IMR-90 (cell line): ENCODE results near the gene MGME1. TPM values are rescaled to one million over a fixed set of nuclear protein-coding genes. Genes with fewer than 3 reads are reported as not detected.

Source experiments
- ATAC-seq: fragments of 200-7000 bp; cut with Tn5 transposase; 2 replicates; pipeline ENCODE4 v1.9.1; 2020; ENCODE audit warnings: low read depth, mild to moderate bottlenecking, moderate library complexity
- BruUV-seq: library from RNA; stranded (reverse); fragments of 400-500 nt; replicated peaks from 2 replicates; lab custom pipeline; 2021; lab: Mats Ljungman, UMichigan
- CTCF ChIA-PET: fragments of 300-600 bp; formaldehyde crosslinking; extraction: SDS; loops from one replicate; lab custom pipeline; 2021; ENCODE audit warnings: antibody characterized with exemption; lab: Yijun Ruan, JAX
- POLR2A ChIA-PET: fragments of 300-600 bp; sonication (Branson Sonifier 250); formaldehyde crosslinking; loops from one replicate; lab custom pipeline; 2022; ENCODE audit warnings: antibody characterized with exemption; ENCODE audit not compliant: unreplicated experiment; lab: Charles Lee
- DNase-seq: peaks from one replicate; pipeline ENCODE4 v3.0.0; 2013
- H2AFZ ChIP-seq: replicated peaks from 2 replicates; pipeline ENCODE3; 2013; ENCODE audit warnings: low read length, mild to moderate bottlenecking; ENCODE audit not compliant: poor library complexity
- H2AK5ac ChIP-seq: 2 replicates; pipeline ENCODE4 v1.6.1; 2013; ENCODE audit warnings: low read depth, low read length, inconsistent platforms
- H2AK9ac ChIP-seq: replicated peaks from 2 replicates; pipeline ENCODE3; 2013; ENCODE audit warnings: mild to moderate bottlenecking, low read depth, low read length, moderate library complexity; ENCODE audit not compliant: poor library complexity
- H2BK120ac ChIP-seq: 2 replicates; pipeline ENCODE4 v1.6.1; 2013; ENCODE audit warnings: low read depth, low read length, inconsistent platforms
- H2BK15ac ChIP-seq: 3 replicates; pipeline ENCODE4 v1.6.1; 2013; ENCODE audit warnings: low read depth, low read length, inconsistent platforms
- H2BK20ac ChIP-seq: 2 replicates; pipeline ENCODE4 v1.6.1; 2013; ENCODE audit warnings: low read depth, mild to moderate bottlenecking, inconsistent platforms, low read length, moderate library complexity
- H2BK5ac ChIP-seq: 2 replicates; pipeline ENCODE4 v1.6.1; 2013; ENCODE audit warnings: mild to moderate bottlenecking, low read depth, low read length, inconsistent platforms; ENCODE audit not compliant: poor library complexity, severe bottlenecking
- H3K14ac ChIP-seq: replicated peaks from 2 replicates; pipeline ENCODE4 v1.6.1; 2013; ENCODE audit warnings: low read depth, low read length, inconsistent platforms
- H3K18ac ChIP-seq: 2 replicates; pipeline ENCODE4 v1.6.1; 2013; ENCODE audit warnings: low read depth, low read length, control low read depth
- H3K23ac ChIP-seq: 2 replicates; pipeline ENCODE4 v1.6.1; 2013; ENCODE audit warnings: low read depth, low read length, inconsistent platforms
- H3K27ac ChIP-seq: 2 replicates; pipeline ENCODE4 v1.5.1; 2013; ENCODE audit warnings: mild to moderate bottlenecking, control low read depth, low read length; ENCODE audit not compliant: insufficient read depth
- H3K27me3 ChIP-seq: 2 replicates; pipeline ENCODE4 v1.6.1; 2013; ENCODE audit warnings: low read length; ENCODE audit not compliant: control insufficient read depth, insufficient read depth
- H3K36me3 ChIP-seq: 2 replicates; pipeline ENCODE4 v1.6.1; 2013; ENCODE audit warnings: low read length, mixed read lengths; ENCODE audit not compliant: control insufficient read depth, insufficient read depth
- H3K4ac ChIP-seq: 2 replicates; pipeline ENCODE4 v1.6.1; 2013; ENCODE audit warnings: low read depth, low read length, inconsistent platforms
- H3K4me1 ChIP-seq: 2 replicates; pipeline ENCODE4 v1.6.1; 2013; ENCODE audit warnings: low read length, mixed read lengths; ENCODE audit not compliant: control insufficient read depth, insufficient read depth
- H3K4me2 ChIP-seq: 2 replicates; pipeline ENCODE4 v1.6.1; 2013; ENCODE audit warnings: low read depth, mild to moderate bottlenecking, control low read depth, low read length, moderate library complexity
- H3K4me3 ChIP-seq: 2 replicates; pipeline ENCODE4 v1.5.1; 2013; ENCODE audit warnings: low read depth, mild to moderate bottlenecking, control low read depth, low read length, moderate library complexity; ENCODE audit not compliant: insufficient read depth
- H3K56ac ChIP-seq: 2 replicates; pipeline ENCODE4 v1.6.1; 2013; ENCODE audit warnings: low read length, inconsistent platforms; ENCODE audit not compliant: insufficient read depth; ENCODE audit errors: extremely low read depth
- H3K79me1 ChIP-seq, 2 experiments: 2 replicates each; pipeline ENCODE4 v1.6.1; 2013; ENCODE audit warnings: low read length in 2 of 2, inconsistent platforms in 1 of 2, low read depth in 1 of 2
- H3K9ac ChIP-seq: 2 replicates; pipeline ENCODE4 v1.6.1; 2013; ENCODE audit warnings: low read depth, low read length, control low read depth
- H3K9me1 ChIP-seq: 2 replicates; pipeline ENCODE4 v1.6.1; 2013; ENCODE audit warnings: low read length, inconsistent platforms; ENCODE audit not compliant: insufficient read depth
- H3K9me3 ChIP-seq: 2 replicates; pipeline ENCODE4 v1.6.1; 2013; ENCODE audit warnings: low read length; ENCODE audit not compliant: control insufficient read depth, insufficient read depth
- H4K20me1 ChIP-seq: 2 replicates; pipeline ENCODE4 v1.6.1; 2013; ENCODE audit warnings: low read length, inconsistent platforms; ENCODE audit not compliant: insufficient read depth
- H4K5ac ChIP-seq: 2 replicates; pipeline ENCODE4 v1.6.1; 2013; ENCODE audit warnings: mild to moderate bottlenecking, low read depth, low read length, control low read depth
- H4K8ac ChIP-seq, 2 experiments: 2 replicates each; pipeline ENCODE4 v1.6.1; 2013; ENCODE audit warnings: low read depth in 2 of 2, low read length in 2 of 2, control low read depth in 1 of 2, inconsistent platforms in 1 of 2
- H4K91ac ChIP-seq: 2 replicates; pipeline ENCODE4 v1.6.1; 2013; ENCODE audit warnings: low read depth, low read length, inconsistent platforms; ENCODE audit not compliant: insufficient read depth
- BHLHE40 ChIP-seq: fragments of 150-350 bp; IDR thresholded peaks from 2 replicates; pipeline ENCODE4 v1.6.1; 2016; ENCODE audit warnings: mild to moderate bottlenecking, low read depth, low read length
- CEBPB ChIP-seq: IDR thresholded peaks from 2 replicates; pipeline ENCODE4 v1.6.1; 2012; ENCODE audit warnings: low read depth, low read length, improper control_type of control experiment
- CHD1 ChIP-seq: IDR thresholded peaks from 2 replicates; pipeline ENCODE4 v1.6.1; 2012; ENCODE audit warnings: low read depth, low read length, improper control_type of control experiment
- FOS ChIP-seq: fragments of 150-350 bp; IDR thresholded peaks from 2 replicates; pipeline ENCODE4 v1.6.1; 2016; ENCODE audit warnings: low read depth, low read length
- MAFK ChIP-seq: IDR thresholded peaks from 2 replicates; pipeline ENCODE4 v1.6.1; 2012; ENCODE audit warnings: low read depth, low read length, improper control_type of control experiment
- NFE2L2 ChIP-seq: fragments of 150-350 bp; IDR thresholded peaks from 2 replicates; pipeline ENCODE4 v1.6.1; 2016; ENCODE audit warnings: low read depth, mild to moderate bottlenecking, low read length
- POLR2A ChIP-seq: IDR thresholded peaks from 2 replicates; pipeline ENCODE4 v1.6.1; 2012; ENCODE audit warnings: mild to moderate bottlenecking, low read depth, low read length
- SMC3 ChIP-seq: fragments of 150-350 bp; IDR thresholded peaks from 2 replicates; pipeline ENCODE4 v1.6.1; 2016; ENCODE audit warnings: low read depth, mild to moderate bottlenecking, antibody characterized with exemption, low read length, moderate library complexity
- WGBS, 2 experiments: methylation state at CpG; one replicate each; pipeline versions ENCODE4 v1.1.5 to v1.1.7; 2013; ENCODE audit warnings: missing lambda C conversion rate in 2 of 2; ENCODE audit not compliant: insufficient read length in 1 of 2; ENCODE audit errors: extremely low coverage in 2 of 2; 5-methylcytosine and 5-hydroxymethylcytosine counted together
- dilution Hi-C: fragments of 300-500 bp; cut with HindIII; formaldehyde crosslinking; loops from one replicate; pipeline ENCODE4 v1.14.3; 2018; ENCODE audit warnings: low sequenced_read_pairs; ENCODE audit not compliant: unreplicated experiment
- in situ Hi-C: fragments of 300-500 bp; cut with MboI; formaldehyde crosslinking; loops from 3 replicates; pipeline ENCODE4 v1.14.3; 2019; ENCODE audit warnings: low sequenced_read_pairs, inconsistent platforms, mixed read lengths
- intact Hi-C: fragments of 100-400 bp; cut with micrococcal nuclease; formaldehyde crosslinking; loops from 2 replicates; pipeline ENCODE4 v1.10.0; 2022
- polyA plus RNA-seq, 3 experiments: library from polyadenylated mRNA; depleted of rRNA; stranded (reverse); fragments of >200 nt; gene quantifications; 2 replicates each; pipeline ENCODE4 v1.2.3, GENCODE V29; 2012; ENCODE audit warnings: low replicate concordance in 1 of 3
- total RNA-seq: library from RNA; depleted of rRNA; stranded (reverse); fragments of >200 nt; gene quantifications from 2 replicates; pipeline ENCODE4 v1.2.3, GENCODE V29; 2012
- TF ChIP-seq, protein P1 (sequence below): conservative IDR thresholded peaks from 2 replicates; pipeline ENCODE4 v1.5.1; 2012; ENCODE audit warnings: mild to moderate bottlenecking, low read depth, low read length, improper control_type of control experiment
- TF ChIP-seq, protein P2 (sequence below): fragments of 150-350 bp; IDR thresholded peaks from 2 replicates; pipeline ENCODE4 v1.6.1; 2017; ENCODE audit warnings: mild to moderate bottlenecking, antibody characterized with exemption, low read length, low read depth

MGME1 gene
- total and polyA plus RNA-seq, 2 of the 4 experiments (the other 2 are of a cell fraction): 7.2 to 9.3 TPM

DNA sequence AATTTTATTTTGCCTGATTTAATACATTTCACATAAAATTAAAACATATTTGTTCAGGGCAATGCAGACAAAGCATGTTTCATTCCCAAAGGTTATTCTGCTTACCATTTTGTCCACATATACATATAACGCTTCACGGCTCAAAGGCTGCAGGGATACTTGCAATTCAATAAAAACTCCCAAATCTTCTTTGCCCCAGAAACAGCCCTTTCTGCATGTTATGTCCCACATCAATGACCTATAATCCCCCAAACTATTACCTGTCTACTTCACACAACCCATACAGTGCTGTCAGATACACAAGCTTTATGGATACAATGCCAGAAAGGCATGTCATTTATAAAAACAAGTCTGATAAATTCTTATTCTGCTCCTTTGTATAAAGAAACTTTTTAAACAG is 20.4 kb upstream of the MGME1 start:
- in situ Hi-C loops (no loop called here), intact Hi-C loops (no loop called here), dilution Hi-C loops (no loop called here)
- TF ChIP-seq BHLHE40: no peak
- TF ChIP-seq, protein P1, sequence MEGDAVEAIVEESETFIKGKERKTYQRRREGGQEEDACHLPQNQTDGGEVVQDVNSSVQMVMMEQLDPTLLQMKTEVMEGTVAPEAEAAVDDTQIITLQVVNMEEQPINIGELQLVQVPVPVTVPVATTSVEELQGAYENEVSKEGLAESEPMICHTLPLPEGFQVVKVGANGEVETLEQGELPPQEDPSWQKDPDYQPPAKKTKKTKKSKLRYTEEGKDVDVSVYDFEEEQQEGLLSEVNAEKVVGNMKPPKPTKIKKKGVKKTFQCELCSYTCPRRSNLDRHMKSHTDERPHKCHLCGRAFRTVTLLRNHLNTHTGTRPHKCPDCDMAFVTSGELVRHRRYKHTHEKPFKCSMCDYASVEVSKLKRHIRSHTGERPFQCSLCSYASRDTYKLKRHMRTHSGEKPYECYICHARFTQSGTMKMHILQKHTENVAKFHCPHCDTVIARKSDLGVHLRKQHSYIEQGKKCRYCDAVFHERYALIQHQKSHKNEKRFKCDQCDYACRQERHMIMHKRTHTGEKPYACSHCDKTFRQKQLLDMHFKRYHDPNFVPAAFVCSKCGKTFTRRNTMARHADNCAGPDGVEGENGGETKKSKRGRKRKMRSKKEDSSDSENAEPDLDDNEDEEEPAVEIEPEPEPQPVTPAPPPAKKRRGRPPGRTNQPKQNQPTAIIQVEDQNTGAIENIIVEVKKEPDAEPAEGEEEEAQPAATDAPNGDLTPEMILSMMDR: no peak
- TF ChIP-seq CHD1: no peak
- no peak for TF ChIP-seq MAFK
- no peak for TF ChIP-seq CEBPB
- no peak for TF ChIP-seq NFE2L2
- no peak for TF ChIP-seq POLR2A
- no peak for TF ChIP-seq FOS
- no peak for TF ChIP-seq SMC3
- TF ChIP-seq, protein P2, sequence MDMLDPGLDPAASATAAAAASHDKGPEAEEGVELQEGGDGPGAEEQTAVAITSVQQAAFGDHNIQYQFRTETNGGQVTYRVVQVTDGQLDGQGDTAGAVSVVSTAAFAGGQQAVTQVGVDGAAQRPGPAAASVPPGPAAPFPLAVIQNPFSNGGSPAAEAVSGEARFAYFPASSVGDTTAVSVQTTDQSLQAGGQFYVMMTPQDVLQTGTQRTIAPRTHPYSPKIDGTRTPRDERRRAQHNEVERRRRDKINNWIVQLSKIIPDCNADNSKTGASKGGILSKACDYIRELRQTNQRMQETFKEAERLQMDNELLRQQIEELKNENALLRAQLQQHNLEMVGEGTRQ: no peak
- peaks cover 20% of the 10 kb centered on the region for H4K20me1 ChIP-seq
- no peaks in the 10 kb centered on the region for H3K9me3 ChIP-seq
- ChIA-PET CTCF (interaction anchor here (0.9 to 2.8 kb wide), 2 partner anchors 9 to 47 kb away, joined by 3 to 7 read pairs; no protein-coding TSS in a partner anchor), POLR2A (interaction anchor here (0.6 kb wide), 1 partner anchor 19 kb away, joined by 3 read pairs; no protein-coding TSS in a partner anchor)
- H3K27me3 ChIP-seq: no peaks in the 10 kb centered on the region
- H3K9me1 ChIP-seq: no peaks in the 10 kb centered on the region; the same call in 1 of the 2 replicates
- no peak overlapping the region for H3K9ac ChIP-seq
- H2BK15ac ChIP-seq: no peak overlapping the region
- H3K4ac ChIP-seq: no peak overlapping the region
- no peak overlapping the region for H3K27ac ChIP-seq
- no peak overlapping the region for H2AK5ac ChIP-seq
- DNase-seq: no peak
- H2BK20ac ChIP-seq: no peak overlapping the region
- no peak overlapping the region for H2BK5ac ChIP-seq
- H2BK120ac ChIP-seq: no peak overlapping the region
- no peaks in the 10 kb centered on the region for H3K4me1 ChIP-seq
- no peak overlapping the region for H2AFZ ChIP-seq
- H3K18ac ChIP-seq: no peak overlapping the region
- H3K14ac ChIP-seq: no peak overlapping the region
- H4K91ac ChIP-seq: no peak overlapping the region
- H2AK9ac ChIP-seq: no peak overlapping the region
- no peak overlapping the region for H3K23ac ChIP-seq
- peaks cover 66% of the 10 kb centered on the region for H3K36me3 ChIP-seq
- H4K5ac ChIP-seq: no peak overlapping the region
- H3K79me1 ChIP-seq: peaks cover 50 to 64% of the 10 kb centered on the region in 2 experiments
- H3K56ac ChIP-seq: no peak overlapping the region
- WGBS, 2 experiments: no CpG with 5 or more reads among the region's 2 CpGs
- no peak overlapping the region for H3K4me3 ChIP-seq
- no peak overlapping the region for H4K8ac ChIP-seq
- H3K4me2 ChIP-seq: no peak overlapping the region
- BruUV-seq: no TSS peak
- no peak for ATAC-seq
